Heart left ventricle (tissue), 16 donors: ENCODE measurements around the gene GATC. TPM values are rescaled to one million over a fixed set of nuclear protein-coding genes. Genes with fewer than 3 reads are reported as not detected.

Source experiments
- ATAC-seq, 4 donors: fragments of 200-7000 bp; cut with Tn5 transposase; one replicate each; pipeline ENCODE4 v1.9.1; 2020 to 2022; ENCODE audit warnings: moderate library complexity in 4 of 4, mild to moderate bottlenecking in 3 of 4, moderate number of reproducible peaks in 1 of 4
- DNase-seq, 5 donors: peaks; one replicate each; pipeline ENCODE4 v3.0.0-alpha.2; 2020
- H3K27ac ChIP-seq, 12 donors: fragments of 200-600 bp; sonication (generic) in 4 of 12; one replicate each; pipeline versions ENCODE4 v1.5.0 to v1.8.0; 2016 to 2022; ENCODE audit warnings: mild to moderate bottlenecking in 2 of 12
- H3K27me3 ChIP-seq, 9 donors: fragments of 200-600 bp; sonication (generic) in 2 of 9; one replicate each; pipeline versions ENCODE4 v1.5.1 to v1.8.0; 2016 to 2022; ENCODE audit warnings: mild to moderate bottlenecking in 3 of 9
- H3K36me3 ChIP-seq, 9 donors: fragments of 200-600 bp; sonication (generic) in 2 of 9; one replicate each; pipeline versions ENCODE4 v1.5.0 to v1.8.0; 2018 to 2022; ENCODE audit warnings: mild to moderate bottlenecking in 2 of 9
- H3K4me1 ChIP-seq, 12 donors: fragments of 200-600 bp; sonication (generic) in 4 of 12; one replicate each; pipeline versions ENCODE4 v1.5.0 to v1.8.0; 2016 to 2022; ENCODE audit warnings: mild to moderate bottlenecking in 3 of 12
- H3K4me3 ChIP-seq, 12 donors: fragments of 200-600 bp; sonication (generic) in 4 of 12; one replicate each; pipeline versions ENCODE4 v1.5.0 to v1.8.0; 2017 to 2022; ENCODE audit warnings: mild to moderate bottlenecking in 9 of 12, moderate library complexity in 4 of 12
- H3K9me3 ChIP-seq, 12 donors: fragments of 200-600 bp; sonication (generic) in 4 of 12; one replicate each; pipeline versions ENCODE4 v1.5.0 to v1.8.0; 2016 to 2022; ENCODE audit warnings: mild to moderate bottlenecking in 1 of 12
- POLR2A ChIP-seq, 2 donors: fragments of 450-650 bp; IDR thresholded peaks; one replicate each; pipeline ENCODE4 v1.6.1; 2017; ENCODE audit warnings: antibody characterized with exemption in 2 of 2, mild to moderate bottlenecking in 2 of 2, moderate library complexity in 2 of 2
- WGBS, 4 donors: extraction: QIAGEN DNeasy Blood & Tissue Kit in 2 of 4; methylation state at CpG; one replicate each; pipeline versions ENCODE4 v1.1.5 to v1.1.7; 2013 to 2018; 5-methylcytosine and 5-hydroxymethylcytosine counted together
- intact Hi-C, 10 donors: fragments of 100-400 bp; cut with DNase I; formaldehyde crosslinking; loops; one replicate each; pipeline versions ENCODE4 v1.11.1 to v1.14.2; 2022
- polyA plus RNA-seq, 2 donors: library from polyadenylated mRNA; stranded (reverse); fragments of 200-250 nt; gene quantifications; one replicate each; pipeline ENCODE4 v1.2.3, GENCODE V29; 2013
- total RNA-seq, 9 donors: library from RNA; depleted of rRNA in 2 of 9; stranded (reverse); fragments of >200 nt in 2 of 9; fragmentation: NEBNext Ultra II Directional in 3 of 9; extraction: Animal tissue kit (Norgen Biotek cat#: 25700) in 3 of 9; gene quantifications; one replicate each; pipeline versions ENCODE4 v1.1.0 to v1.2.4, GENCODE V29; 2016 to 2023
- TF ChIP-seq, protein P1 (sequence below), 12 donors: fragments of 200-600 bp; sonication (generic) in 4 of 12; IDR thresholded peaks; one replicate each; pipeline versions ENCODE4 v1.5.0 to v1.8.0; 2018 to 2022; ENCODE audit warnings: antibody characterized with exemption in 12 of 12, mild to moderate bottlenecking in 5 of 12
- donor health status: ischemic (EF 13 %, LVEDD 7.1; RV severe dilation, severe dysfunction).
- donor health status: healthy with polysubstance abuse.
- donor health status: DM: no; HTN: yes; CAD: no.
- donor health status: DM: no; HTN: no; CAD: no.
- donor health status: ischemic (EF 25% LVEDD 6.9; RV normal size, moderate dysfunction).
- donor health status: ischemic (EF 25% LVEDD 5.7; RV mildly dilated, moderate dysfunction).
- donor health status: healthy.
- donor health status: DM: yes; HTN: yes; CAD: no.
- donor health status: ischemic (EF 35%, LVEDD 5.7; RV mildly dilated, moderate dysfunction).
- donor health status: nonischemic (EF 11% LVEDD 7.7; RV severe dilation, severe dysfunction).
- donor health status: DM: yes; HTN: yes; CAD: no.
- donor health status: PGD.
- donor health status: ischemic (EF 29% LVEDD 5.4; RV normal size, mild dysfunction).
- donor health status: nonischemic (EF 23%, LVEDD 6.1; RV moderate dilation, normal function).

GATC gene
- total and polyA plus RNA-seq, 11 donors = 5.4 to 18.0 (median 11.6) TPM

DNA sequence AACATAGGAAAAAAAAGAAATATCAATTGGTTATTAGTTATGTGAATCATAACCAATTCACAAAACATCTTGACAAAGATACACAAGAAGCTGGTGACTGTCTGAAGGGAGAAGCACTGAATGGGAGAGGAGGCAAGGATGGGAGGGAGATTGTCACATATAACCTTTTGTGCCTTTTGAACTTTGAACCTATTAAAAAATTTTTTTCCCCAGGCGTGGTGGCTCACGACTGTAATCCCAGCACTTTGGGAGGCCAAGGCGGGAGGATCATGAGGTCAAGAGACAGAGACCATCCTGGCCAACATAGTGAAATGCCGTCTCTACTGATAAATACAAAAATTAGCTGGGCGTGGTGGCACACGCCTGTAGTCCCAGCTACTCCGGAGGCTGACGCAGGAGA lies 62.3 kb downstream of the GATC start:
- Histone ChIP-seq H3K27me3 (no peaks in the 10 kb centered on the region), H3K27ac (no peak overlapping the region), H3K4me3 (no peak overlapping the region), H3K9me3 (no peaks in the 10 kb centered on the region), H3K4me1 (no peaks in the 10 kb centered on the region), H3K36me3 (peaks cover 0 to 97% (median 90%) of the 10 kb centered on the region in 9 donors)
- intact Hi-C loops = no loop called here
- no peak for DNase-seq
- WGBS, 4 donors = 95 to 97% (median 96%) methylated on average over 8 of the region's 8 CpGs
- TF ChIP-seq, protein P1, sequence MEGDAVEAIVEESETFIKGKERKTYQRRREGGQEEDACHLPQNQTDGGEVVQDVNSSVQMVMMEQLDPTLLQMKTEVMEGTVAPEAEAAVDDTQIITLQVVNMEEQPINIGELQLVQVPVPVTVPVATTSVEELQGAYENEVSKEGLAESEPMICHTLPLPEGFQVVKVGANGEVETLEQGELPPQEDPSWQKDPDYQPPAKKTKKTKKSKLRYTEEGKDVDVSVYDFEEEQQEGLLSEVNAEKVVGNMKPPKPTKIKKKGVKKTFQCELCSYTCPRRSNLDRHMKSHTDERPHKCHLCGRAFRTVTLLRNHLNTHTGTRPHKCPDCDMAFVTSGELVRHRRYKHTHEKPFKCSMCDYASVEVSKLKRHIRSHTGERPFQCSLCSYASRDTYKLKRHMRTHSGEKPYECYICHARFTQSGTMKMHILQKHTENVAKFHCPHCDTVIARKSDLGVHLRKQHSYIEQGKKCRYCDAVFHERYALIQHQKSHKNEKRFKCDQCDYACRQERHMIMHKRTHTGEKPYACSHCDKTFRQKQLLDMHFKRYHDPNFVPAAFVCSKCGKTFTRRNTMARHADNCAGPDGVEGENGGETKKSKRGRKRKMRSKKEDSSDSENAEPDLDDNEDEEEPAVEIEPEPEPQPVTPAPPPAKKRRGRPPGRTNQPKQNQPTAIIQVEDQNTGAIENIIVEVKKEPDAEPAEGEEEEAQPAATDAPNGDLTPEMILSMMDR (IDR thresholded peaks at IDR 0.05) = no peak
- no peak for TF ChIP-seq POLR2A (IDR thresholded peaks at IDR 0.05)
- ATAC-seq = no peak

Other genes with a start within 250 kb of the GATC start
- 1,000 to 10,000 TPM in 3 of 9 donors, 100 to 1,000 TPM in 6; 487 to 1,330 (median 861) TPM for gene RPLP0, start 245.3 kb upstream of the GATC start, total RNA-seq
- gene RPLP0, start 245.3 kb upstream of the GATC start, polyA plus RNA-seq = 1,000 to 10,000 TPM in 1 of 2 donors, 100 to 1,000 TPM in 1; 692 to 3,248 TPM
- gene PXN, start 180.7 kb upstream of the GATC start, total RNA-seq = 100 to 1,000 TPM in 1 of 9 donors, 10 to 100 TPM in 8; 34.3 to 103 (median 69.9) TPM
- gene PXN, start 180.7 kb upstream of the GATC start, polyA plus RNA-seq = 10 to 100 TPM; 58.7 to 90.5 TPM
- over 10,000 TPM in 3 of 9 donors, 1,000 to 10,000 TPM in 4, not detected in 2; 3,467 to 16,563 (median 7,253) TPM for gene RNU4-2, start 154.5 kb upstream of the GATC start, total RNA-seq
- not detected for gene RNU4-2, start 154.5 kb upstream of the GATC start, polyA plus RNA-seq
- 1,000 to 10,000 TPM in 4 of 9 donors, 100 to 1,000 TPM in 3, not detected in 2; 376 to 4,299 (median 1,541) TPM for gene RNU4-1, start 153.2 kb upstream of the GATC start, total RNA-seq
- not detected for gene RNU4-1, start 153.2 kb upstream of the GATC start, polyA plus RNA-seq
- gene SIRT4, start 144.1 kb upstream of the GATC start, total RNA-seq = 10 to 100 TPM in 1 of 9 donors, 1 to 10 TPM in 8; 3.2 to 10.6 (median 4.7) TPM
- 1 to 10 TPM; 3.0 to 7.4 TPM for gene SIRT4, start 144.1 kb upstream of the GATC start, polyA plus RNA-seq
- 1 to 10 TPM in 3 of 9 donors, under 1 TPM in 1, not detected in 5; 0.93 to 2.0 (median 1.5) TPM for gene PLA2G1B, start 118.7 kb upstream of the GATC start, total RNA-seq
- gene PLA2G1B, start 118.7 kb upstream of the GATC start, polyA plus RNA-seq = not detected
- 1 to 10 TPM; 3.5 to 8.7 (median 5.6) TPM for gene MSI1, start 77.3 kb upstream of the GATC start, total RNA-seq
- 1 to 10 TPM; 2.1 to 2.4 TPM for gene MSI1, start 77.3 kb upstream of the GATC start, polyA plus RNA-seq
- gene COX6A1, start 8.3 kb upstream of the GATC start, total RNA-seq = 100 to 1,000 TPM; 117 to 318 (median 172) TPM
- gene COX6A1, start 8.3 kb upstream of the GATC start, polyA plus RNA-seq = 100 to 1,000 TPM; 531 to 708 TPM
- gene TRIAP1, start 60 bp upstream of the GATC start, total RNA-seq = 10 to 100 TPM in 8 of 9 donors, 1 to 10 TPM in 1; 6.4 to 17.6 (median 14.9) TPM
- 10 to 100 TPM; 18.0 to 34.9 TPM for gene TRIAP1, start 60 bp upstream of the GATC start, polyA plus RNA-seq
- gene SRSF9, start 23.3 kb downstream of the GATC start, total RNA-seq = 10 to 100 TPM; 14.8 to 67.1 (median 33.7) TPM
- 10 to 100 TPM; 27.2 to 39.1 TPM for gene SRSF9, start 23.3 kb downstream of the GATC start, polyA plus RNA-seq
- gene DYNLL1, start 49.7 kb downstream of the GATC start, total RNA-seq = 100 to 1,000 TPM in 8 of 9 donors, 10 to 100 TPM in 1; 92.2 to 269 (median 120) TPM
- 100 to 1,000 TPM; 164 to 320 TPM for gene DYNLL1, start 49.7 kb downstream of the GATC start, polyA plus RNA-seq
- 10 to 100 TPM; 27.9 to 46.5 (median 36.7) TPM for gene COQ5, start 82.7 kb downstream of the GATC start, total RNA-seq
- gene COQ5, start 82.7 kb downstream of the GATC start, polyA plus RNA-seq = 10 to 100 TPM; 29.2 to 48.9 TPM
- 100 to 1,000 TPM; 165 to 363 (median 278) TPM for gene RNF10, start 87.9 kb downstream of the GATC start, total RNA-seq
- gene RNF10, start 87.9 kb downstream of the GATC start, polyA plus RNA-seq = 100 to 1,000 TPM; 247 to 490 TPM
- gene POP5, start 135.0 kb downstream of the GATC start, total RNA-seq = 10 to 100 TPM; 20.6 to 46.6 (median 36.3) TPM
- gene POP5, start 135.0 kb downstream of the GATC start, polyA plus RNA-seq = 10 to 100 TPM; 30.9 to 55.8 TPM
- 1 to 10 TPM; 2.4 to 9.1 (median 3.8) TPM for gene CABP1, start 194.2 kb downstream of the GATC start, total RNA-seq
- 1 to 10 TPM; 2.9 to 9.9 TPM for gene CABP1, start 194.2 kb downstream of the GATC start, polyA plus RNA-seq
- gene MLEC, start 240.7 kb downstream of the GATC start, total RNA-seq = 100 to 1,000 TPM in 7 of 9 donors, 10 to 100 TPM in 2; 91.0 to 150 (median 117) TPM
- gene MLEC, start 240.7 kb downstream of the GATC start, polyA plus RNA-seq = 100 to 1,000 TPM in 1 of 2 donors, 10 to 100 TPM in 1; 39.2 to 111 TPM